HL-60/S4 treated with phorbol 12-myristate 13-acetate at 8.2 ng/mL for 4 days and 3 days (cell line): Measurements from ENCODE around the gene KRTAP9-6.

Experiments used
- in situ Hi-C: fragments of 300-500 bp; cut with MboI; formaldehyde crosslinking; loops from 2 replicates; pipeline ENCODE4 v1.15.0; 2022; ENCODE audit warnings: low sequenced_read_pairs

The KRTAP9-6 gene

DNA sequence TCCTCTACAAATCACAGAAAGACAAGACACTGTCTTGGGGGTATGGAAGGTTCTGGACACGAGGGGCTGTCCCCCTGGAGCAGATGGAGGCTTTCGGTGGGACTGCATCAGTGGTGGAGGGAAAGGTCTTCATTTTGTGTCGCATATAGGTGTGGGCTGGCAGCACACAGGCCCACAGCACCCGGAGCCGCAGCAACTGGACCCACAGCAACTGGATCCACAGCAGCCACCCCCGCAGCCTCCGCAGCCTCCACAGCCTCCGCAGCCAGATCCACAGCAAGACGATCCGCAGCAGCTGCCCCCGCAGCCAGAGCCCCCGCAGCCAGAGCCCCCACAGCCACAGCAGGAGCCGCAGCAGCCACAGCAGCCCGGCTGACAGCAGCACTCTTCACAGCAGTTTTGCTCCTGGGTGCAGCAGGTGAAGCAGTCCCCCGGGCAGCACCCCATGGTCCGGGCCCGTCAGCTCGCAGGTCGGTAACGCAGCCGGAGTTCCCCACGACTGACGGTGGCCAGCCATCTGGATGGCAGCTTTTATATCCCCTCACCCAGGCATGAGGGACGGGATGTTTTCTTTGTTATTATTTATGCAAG, 50.1 kb downstream of the KRTAP9-6 start, which contains the start of gene KRTAP17-1:
Gene KRTAP17-1 (minus strand): TSS at position 507 of the 591 bp plus-strand sequence. CDS start 60 bp downstream, at position 447.
- in situ Hi-C loops: no loop called here
